ENCODE results near the gene CALML6.

The CALML6 gene

GRCh38 chr1:1916851-1917251 lies 1.8 kb downstream of the CALML6 start:
- in situ Hi-C loops (cut with HindIII; ENCODE audit: low sequenced_read_pairs): no loop called here
- no peak for TF ChIP-seq CTCF (IDR thresholded peaks at IDR 0.05; ENCODE audit: low read depth, low read length)
- H3K4me3 ChIP-seq (ENCODE audit: low read depth, low read length): no peak overlapping the region
- DNase-seq (ENCODE audit: low read depth, low spot score): no peak

GRCh38 chr1:1917304-1917976 lies 2.4 kb downstream of the CALML6 start:
- no peak for DNase-seq (ENCODE audit: low read depth, low spot score)
- no peak overlapping the region for H3K4me3 ChIP-seq (ENCODE audit: low read depth, low read length)
- no peak for TF ChIP-seq CTCF (IDR thresholded peaks at IDR 0.05; ENCODE audit: low read depth, low read length)
- in situ Hi-C loops (cut with HindIII; ENCODE audit: low sequenced_read_pairs): no loop called here

GRCh38 chr1:1917995-1918900 lies 3.2 kb downstream of the CALML6 start:
- no peak for TF ChIP-seq CTCF (IDR thresholded peaks at IDR 0.05; ENCODE audit: low read depth, low read length)
- in situ Hi-C loops (cut with HindIII; ENCODE audit: low sequenced_read_pairs): no loop called here
- DNase-seq (ENCODE audit: low read depth, low spot score): no peak
- H3K4me3 ChIP-seq (ENCODE audit: low read depth, low read length): peak overlapping the region; percentile 33

GRCh38 chr1:1918901-1919303 lies 3.8 kb downstream of the CALML6 start, which contains the start of gene TMEM52:
TSS of gene TMEM52 (minus strand) at chr1:1919279. CDS start at chr1:1919265, 14 bp downstream.
- no peak for TF ChIP-seq CTCF (IDR thresholded peaks at IDR 0.05; ENCODE audit: low read depth, low read length)
- in situ Hi-C loops (cut with HindIII; ENCODE audit: low sequenced_read_pairs): no loop called here
- peak within 1 kb of the TSS; percentile 33 for H3K4me3 ChIP-seq (ENCODE audit: low read depth, low read length)
- no peak for DNase-seq (ENCODE audit: low read depth, low spot score)

- H3K4me3 ChIP-seq (ENCODE audit: low read depth, low read length): peak overlapping the region; percentile 19
- TF ChIP-seq CTCF (IDR thresholded peaks at IDR 0.05; ENCODE audit: low read depth, low read length): no peak
- DNase-seq (ENCODE audit: low read depth, low spot score): peak; percentile 98
- in situ Hi-C loops (cut with HindIII; ENCODE audit: low sequenced_read_pairs): no loop called here
Measured at GRCh38 chr1:1919304-1920056, 4.4 kb downstream of the CALML6 start.

- TF ChIP-seq CTCF (IDR thresholded peaks at IDR 0.05; ENCODE audit: low read depth, low read length): no peak
- no peak overlapping the region for H3K4me3 ChIP-seq (ENCODE audit: low read depth, low read length)
Measured at GRCh38 chr1:1920057-1920607, 5.1 kb downstream of the CALML6 start.

More at GRCh38 chr1:1920057-1920607, 5.1 kb downstream of the CALML6 start:
- no peak for DNase-seq (ENCODE audit: low read depth, low spot score)
- in situ Hi-C loops (cut with HindIII; ENCODE audit: low sequenced_read_pairs): no loop called here

All from astrocyte of the spinal cord (primary cell).